ENCODE results near the gene GRID2. TPM values are rescaled to one million over a fixed set of nuclear protein-coding genes. Genes with fewer than 3 reads are reported as not detected.

Gene GRID2
- total and polyA plus RNA-seq, 9 of the 15 experiments (the other 6 are each of a cell fraction or from before 2014, with no cell fraction given): 0.04 TPM; not detected in 7

DNA sequence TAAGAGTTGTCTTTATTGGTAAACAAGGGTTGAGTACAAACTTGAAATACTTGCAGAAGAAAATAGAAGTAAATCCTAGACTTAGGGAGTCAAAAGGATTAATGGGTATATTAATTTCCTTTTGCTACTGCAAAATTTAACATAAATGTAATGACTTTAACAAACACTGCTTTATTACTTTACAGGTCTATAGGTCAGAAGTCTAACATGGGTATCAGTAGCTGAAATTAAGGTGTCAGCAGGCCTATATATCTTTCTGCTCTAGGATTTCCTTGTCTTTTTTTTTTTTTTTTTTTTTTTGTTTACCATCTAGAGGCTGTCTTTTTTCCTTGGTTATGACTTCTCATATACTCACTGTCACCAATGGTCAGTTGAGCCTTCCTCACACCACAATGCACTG lies 220.4 kb downstream of the GRID2 start (continued):
- TF ChIP-seq GABPA (tag; conservative IDR thresholded peaks at IDR 0.05; ENCODE audit: low read depth) (no peak), ZNF780A (CRISPR knock-in tag; IDR thresholded peaks at IDR 0.05) (no peak)

DNA sequence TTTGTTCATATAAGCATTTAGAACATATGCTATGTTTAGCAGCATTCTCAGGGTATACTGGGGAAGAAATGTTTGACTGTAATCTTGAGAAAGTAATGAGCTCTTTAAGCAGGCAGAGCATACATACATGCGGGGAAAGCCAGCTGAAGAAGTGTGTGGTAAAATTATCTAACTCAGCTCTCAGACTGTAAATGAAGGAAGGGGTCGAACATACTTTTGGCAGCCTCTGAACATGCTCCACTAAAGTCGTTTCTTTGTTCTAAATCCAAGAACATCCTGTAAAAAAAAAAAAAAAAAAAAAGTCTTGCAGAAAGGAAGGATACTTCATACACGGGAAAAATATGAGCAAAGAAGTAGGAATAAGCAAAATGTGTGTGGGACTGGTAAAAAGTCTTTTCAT lies 224.8 kb downstream of the GRID2 start:
- H3K27ac ChIP-seq (ENCODE audit: extremely low read depth, low read depth, low read length): no peak overlapping the region
- no peaks in the 10 kb centered on the region for H3K9me3 ChIP-seq (replicated peaks; ENCODE audit: control insufficient read depth, insufficient read depth, low read depth, low read length)
- no peak overlapping the region for H3K9ac ChIP-seq (ENCODE audit: insufficient read depth in 1 of 2, low read depth in 2 of 2, low read length in 2 of 2)
- H3K79me2 ChIP-seq (ENCODE audit: control insufficient read depth, insufficient read depth, low read length): no peaks in the 10 kb centered on the region
- no peaks in the 10 kb centered on the region for H3K27me3 ChIP-seq (ENCODE audit: control insufficient read depth in 2 of 2, insufficient read depth in 2 of 2, low read length in 2 of 2)
- in situ Hi-C loops (cut with MboI): no loop called here
- H3K36me3 ChIP-seq (ENCODE audit: control insufficient read depth, insufficient read depth, low read length): no peaks in the 10 kb centered on the region
- POLR2A ChIA-PET: no interaction called here
- H3K4me3 ChIP-seq: no peak overlapping the region
- TF ChIP-seq, protein P1, sequence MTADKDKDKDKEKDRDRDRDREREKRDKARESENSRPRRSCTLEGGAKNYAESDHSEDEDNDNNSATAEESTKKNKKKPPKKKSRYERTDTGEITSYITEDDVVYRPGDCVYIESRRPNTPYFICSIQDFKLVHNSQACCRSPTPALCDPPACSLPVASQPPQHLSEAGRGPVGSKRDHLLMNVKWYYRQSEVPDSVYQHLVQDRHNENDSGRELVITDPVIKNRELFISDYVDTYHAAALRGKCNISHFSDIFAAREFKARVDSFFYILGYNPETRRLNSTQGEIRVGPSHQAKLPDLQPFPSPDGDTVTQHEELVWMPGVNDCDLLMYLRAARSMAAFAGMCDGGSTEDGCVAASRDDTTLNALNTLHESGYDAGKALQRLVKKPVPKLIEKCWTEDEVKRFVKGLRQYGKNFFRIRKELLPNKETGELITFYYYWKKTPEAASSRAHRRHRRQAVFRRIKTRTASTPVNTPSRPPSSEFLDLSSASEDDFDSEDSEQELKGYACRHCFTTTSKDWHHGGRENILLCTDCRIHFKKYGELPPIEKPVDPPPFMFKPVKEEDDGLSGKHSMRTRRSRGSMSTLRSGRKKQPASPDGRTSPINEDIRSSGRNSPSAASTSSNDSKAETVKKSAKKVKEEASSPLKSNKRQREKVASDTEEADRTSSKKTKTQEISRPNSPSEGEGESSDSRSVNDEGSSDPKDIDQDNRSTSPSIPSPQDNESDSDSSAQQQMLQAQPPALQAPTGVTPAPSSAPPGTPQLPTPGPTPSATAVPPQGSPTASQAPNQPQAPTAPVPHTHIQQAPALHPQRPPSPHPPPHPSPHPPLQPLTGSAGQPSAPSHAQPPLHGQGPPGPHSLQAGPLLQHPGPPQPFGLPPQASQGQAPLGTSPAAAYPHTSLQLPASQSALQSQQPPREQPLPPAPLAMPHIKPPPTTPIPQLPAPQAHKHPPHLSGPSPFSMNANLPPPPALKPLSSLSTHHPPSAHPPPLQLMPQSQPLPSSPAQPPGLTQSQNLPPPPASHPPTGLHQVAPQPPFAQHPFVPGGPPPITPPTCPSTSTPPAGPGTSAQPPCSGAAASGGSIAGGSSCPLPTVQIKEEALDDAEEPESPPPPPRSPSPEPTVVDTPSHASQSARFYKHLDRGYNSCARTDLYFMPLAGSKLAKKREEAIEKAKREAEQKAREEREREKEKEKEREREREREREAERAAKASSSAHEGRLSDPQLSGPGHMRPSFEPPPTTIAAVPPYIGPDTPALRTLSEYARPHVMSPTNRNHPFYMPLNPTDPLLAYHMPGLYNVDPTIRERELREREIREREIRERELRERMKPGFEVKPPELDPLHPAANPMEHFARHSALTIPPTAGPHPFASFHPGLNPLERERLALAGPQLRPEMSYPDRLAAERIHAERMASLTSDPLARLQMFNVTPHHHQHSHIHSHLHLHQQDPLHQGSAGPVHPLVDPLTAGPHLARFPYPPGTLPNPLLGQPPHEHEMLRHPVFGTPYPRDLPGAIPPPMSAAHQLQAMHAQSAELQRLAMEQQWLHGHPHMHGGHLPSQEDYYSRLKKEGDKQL (CRISPR knock-in tag; IDR thresholded peaks at IDR 0.05; ENCODE audit: borderline replicate concordance): no peak
- TF ChIP-seq HOXB6 (CRISPR knock-in tag; IDR thresholded peaks at IDR 0.05; ENCODE audit: borderline replicate concordance) (no peak), DMBX1 (CRISPR knock-in tag; IDR thresholded peaks at IDR 0.05; ENCODE audit: borderline replicate concordance) (no peak), TAF9B (IDR thresholded peaks at IDR 0.05; ENCODE audit: partially characterized antibody) (no peak), SP2 (IDR thresholded peaks at IDR 0.05; ENCODE audit: extremely low read depth, low read depth, low read length, poor library complexity, severe bottlenecking) (no peak), BACH1 (tag; IDR thresholded peaks at IDR 0.05) (no peak), NR1H2 (CRISPR knock-in tag; IDR thresholded peaks at IDR 0.05) (no peak), TOE1 (IDR thresholded peaks at IDR 0.05; ENCODE audit: borderline replicate concordance) (no peak), TOE1 (CRISPR knock-in tag; IDR thresholded peaks at IDR 0.05; ENCODE audit: borderline replicate concordance, low read depth) (no peak), COPS2 (conservative IDR thresholded peaks at IDR 0.05) (no peak), CREM (IDR thresholded peaks at IDR 0.05; ENCODE audit: low read depth) (no peak)
- ATAC-seq (no peak), FAIRE-seq (no peak), DNase-seq (ENCODE audit: extremely low read depth in 1 of 4, low spot score in 3 of 4) (no peak)
- intact Hi-C loops (cut with micrococcal nuclease): no loop called here
- H4K20me1 ChIP-seq (replicated peaks; ENCODE audit: control insufficient read depth, insufficient read depth, low read length): no peaks in the 10 kb centered on the region
- CTCF ChIA-PET (ENCODE audit: low intra/inter-chr PET ratio): no interaction called here
- no peak overlapping the region for H2AFZ ChIP-seq (ENCODE audit: low read depth, low read length)
- H3K9me1 ChIP-seq (ENCODE audit: control insufficient read depth, insufficient read depth, low read length): no peaks in the 10 kb centered on the region
- H3K4me2 ChIP-seq (ENCODE audit: insufficient read depth, low read length): no peak overlapping the region
- no peaks in the 10 kb centered on the region for H3K4me1 ChIP-seq (replicated peaks in 1 of 2; ENCODE audit: control insufficient read depth in 2 of 2, insufficient read depth in 2 of 2, low read length in 2 of 2)
- no TSS peak for BruUV-seq (replicated peaks)
- WGBS (ENCODE audit: insufficient coverage, low coverage, missing lambda C conversion rate): 0% methylated on average over 4 of the region's 4 CpGs
